Measurements from ENCODE around the gene NAV3.

The NAV3 gene

DNA sequence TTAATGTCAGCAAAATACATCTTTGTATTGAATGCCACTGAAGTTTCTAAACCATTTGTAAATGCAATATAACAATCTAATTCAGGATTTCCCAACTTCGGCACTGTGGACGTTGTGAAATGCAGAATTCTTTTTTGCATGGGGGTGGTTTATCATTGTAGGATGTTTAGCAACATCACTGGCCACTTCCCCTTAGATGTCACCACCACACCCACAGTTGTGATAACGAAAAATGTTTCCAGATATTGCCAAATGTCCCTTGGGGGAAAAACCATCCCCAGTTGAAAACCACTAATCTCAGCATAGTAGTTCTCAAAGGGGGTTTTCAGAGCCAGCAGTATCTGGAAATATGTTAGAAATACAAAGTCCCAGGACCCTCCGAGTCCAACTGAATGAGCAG is 203.3 kb downstream of the NAV3 start:
- Histone ChIP-seq H3K4me3 (no peak overlapping the region; a peak in 1 of 20 replicates), H3K9ac (peak overlapping the region in 6 of 11 experiments; percentile 27 to 59 (median 46); a peak in 9 of 22 replicates), H4K20me1 (no peaks in the 10 kb centered on the region), H3K36me3 (no peaks in the 10 kb centered on the region), H3K4me2 (peak overlapping the region in 10 of 11 experiments; percentile 3 to 42 (median 26); a peak in 11 of 22 replicates), H3K27ac (peak overlapping the region; percentile 60 to 83 (median 76); a peak in 21 of 22 replicates), H3K4me1 (peaks cover 0 to 20% (median 10%) of the 10 kb centered on the region in 10 experiments; a peak in 15 of 20 replicates), H3K27me3 (no peaks in the 10 kb centered on the region), H3K9me3 (replicated peaks in 1 of 11) (peaks cover 0 to 45% (median 29%) of the 10 kb centered on the region in 11 experiments; a peak in 17 of 22 replicates)
- peak in 9 of 11 experiments; percentile 50 to 97 (median 88); a peak in 18 of 22 replicates for TF ChIP-seq Cebpa-rat (IDR thresholded peaks at IDR 0.05)

DNA sequence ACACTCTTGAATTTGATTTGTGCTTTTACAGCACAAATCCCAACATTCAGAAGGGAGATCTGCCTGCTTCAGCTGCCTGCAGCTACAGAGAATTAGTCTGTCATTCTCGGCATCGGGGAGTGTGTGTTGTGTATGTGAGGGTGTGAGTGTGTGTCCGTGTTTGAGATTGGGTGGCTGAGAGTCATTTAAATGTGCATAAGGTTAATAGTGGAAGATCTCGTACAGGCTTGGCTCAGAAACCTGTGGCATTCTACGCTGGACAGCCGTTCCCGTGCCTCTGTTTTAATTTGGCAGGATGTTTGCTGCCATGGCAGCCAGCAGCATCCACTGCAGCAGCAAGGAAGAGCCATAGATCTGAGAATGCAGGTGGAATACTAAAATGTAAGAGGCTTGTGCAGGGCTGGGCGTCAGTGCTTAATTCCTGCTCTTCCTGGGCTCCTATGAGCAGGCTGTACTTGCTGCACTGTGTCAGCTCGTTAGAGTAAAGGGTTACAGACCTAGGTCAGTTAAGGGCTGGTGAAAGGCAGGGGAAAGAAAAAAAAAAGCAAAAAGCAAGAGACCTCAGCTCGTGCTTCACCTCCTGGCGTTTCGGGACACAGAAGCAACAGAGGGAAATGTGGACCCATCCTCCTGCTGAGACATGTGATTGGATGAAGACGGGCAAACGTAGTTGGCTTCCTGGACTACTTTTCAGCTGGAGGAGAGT is 205.4 kb downstream of the NAV3 start:
- Histone ChIP-seq H3K36me3 (no peaks in the 10 kb centered on the region), H3K4me1 (peaks cover 0 to 20% (median 10%) of the 10 kb centered on the region in 10 experiments; a peak in 15 of 20 replicates), H3K27ac (peak overlapping the region in 9 of 11 experiments; percentile 10 to 83 (median 72); a peak in 11 of 22 replicates), H4K20me1 (no peaks in the 10 kb centered on the region), H3K9me3 (replicated peaks in 1 of 11) (peaks cover 0 to 45% (median 29%) of the 10 kb centered on the region in 11 experiments; a peak in 17 of 22 replicates), H3K4me3 (no peak overlapping the region), H3K27me3 (no peaks in the 10 kb centered on the region), H3K9ac (no peak overlapping the region), H3K4me2 (0 out of 22 replicates have a peak overlapping the region, but pooled peaks of 1 of the 11 experiments have one; percentile 3)
- no peak for TF ChIP-seq Cebpa-rat (IDR thresholded peaks at IDR 0.05)

DNA sequence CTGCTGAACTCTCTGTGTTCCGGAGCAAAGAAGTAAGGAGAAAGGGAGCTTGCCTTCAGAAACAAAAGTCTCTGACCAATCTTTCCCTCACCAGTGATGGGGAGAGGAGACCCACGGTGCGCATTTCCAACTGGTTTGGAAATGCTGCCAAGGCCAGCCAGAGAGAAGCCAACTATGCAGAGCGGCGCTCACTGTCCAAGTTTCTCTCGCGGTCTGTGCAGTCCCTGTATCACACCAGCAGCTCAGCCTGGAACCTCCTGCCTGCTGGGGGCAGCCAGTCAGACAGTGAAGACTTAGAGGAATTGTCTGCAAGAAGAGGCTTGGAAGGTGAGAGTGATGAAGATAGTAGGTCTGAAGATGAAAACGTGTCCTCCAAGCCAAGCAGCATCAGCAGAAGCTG is 206.2 kb downstream of the NAV3 start:
- Histone ChIP-seq H4K20me1 (no peaks in the 10 kb centered on the region), H3K27ac (peak overlapping the region in 7 of 11 experiments; percentile 9 to 83 (median 22); a peak in 8 of 22 replicates)

GRCh38 chr12:78037707-78038106 is 207.0 kb downstream of the NAV3 start:
- H4K20me1 ChIP-seq = no peaks in the 10 kb centered on the region
- no peak overlapping the region for H3K27ac ChIP-seq
- no peaks in the 10 kb centered on the region for H3K27me3 ChIP-seq
- peaks cover 0 to 45% (median 29%) of the 10 kb centered on the region in 11 experiments; a peak in 17 of 22 replicates for H3K9me3 ChIP-seq (replicated peaks in 1 of 11)
- H3K9ac ChIP-seq = no peak overlapping the region
- peaks cover 0 to 20% (median 10%) of the 10 kb centered on the region in 10 experiments; a peak in 15 of 20 replicates for H3K4me1 ChIP-seq
- H3K4me2 ChIP-seq = no peak overlapping the region
- no peaks in the 10 kb centered on the region for H3K36me3 ChIP-seq
- H3K4me3 ChIP-seq = no peak overlapping the region
- TF ChIP-seq Cebpa-rat (IDR thresholded peaks at IDR 0.05) = no peak

More for the DNA sequence above, 206.2 kb downstream of the NAV3 start:
- Histone ChIP-seq H3K4me2 (no peak overlapping the region), H3K4me1 (peaks cover 0 to 20% (median 10%) of the 10 kb centered on the region in 10 experiments; a peak in 15 of 20 replicates), H3K9ac (no peak overlapping the region), H3K4me3 (no peak overlapping the region), H3K27me3 (no peaks in the 10 kb centered on the region), H3K9me3 (replicated peaks in 1 of 11) (peaks cover 0 to 45% (median 29%) of the 10 kb centered on the region in 11 experiments; a peak in 17 of 22 replicates), H3K36me3 (no peaks in the 10 kb centered on the region)
- no peak for TF ChIP-seq Cebpa-rat (IDR thresholded peaks at IDR 0.05)

- H3K4me2 ChIP-seq = no peak overlapping the region
- H4K20me1 ChIP-seq = no peaks in the 10 kb centered on the region
- H3K36me3 ChIP-seq = no peaks in the 10 kb centered on the region
- no peak overlapping the region for H3K27ac ChIP-seq
- H3K4me3 ChIP-seq = no peak overlapping the region
- no peak for TF ChIP-seq Cebpa-rat (IDR thresholded peaks at IDR 0.05)
- H3K27me3 ChIP-seq = no peaks in the 10 kb centered on the region
- peaks cover 0 to 15% (median 9%) of the 10 kb centered on the region in 10 experiments; a peak in 15 of 20 replicates for H3K4me1 ChIP-seq
- H3K9ac ChIP-seq = no peak overlapping the region
- peaks cover 0 to 36% (median 24%) of the 10 kb centered on the region in 11 experiments; a peak in 17 of 22 replicates for H3K9me3 ChIP-seq (replicated peaks in 1 of 11)
These were observed 207.8 kb downstream of the NAV3 start for GRCh38 chr12:78038541-78038940.

DNA sequence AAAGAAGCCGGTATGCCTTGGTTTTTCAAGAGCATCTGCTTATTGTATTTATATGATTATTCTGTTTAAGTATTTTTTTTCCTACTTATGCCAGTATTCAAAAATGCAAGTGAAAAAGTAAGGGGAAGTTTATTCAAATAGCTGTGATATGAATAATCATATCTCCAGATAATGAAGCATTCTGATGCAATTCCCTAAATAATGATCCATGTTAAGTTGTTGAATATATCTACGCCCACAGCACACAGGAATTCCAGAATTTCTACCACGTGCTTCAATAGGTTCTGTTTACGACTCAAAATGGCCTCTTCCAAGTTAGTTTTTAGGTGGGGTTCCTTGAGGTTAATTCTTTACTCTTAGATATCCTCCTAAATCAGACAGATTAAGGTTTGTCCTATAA is 208.3 kb downstream of the NAV3 start:
- no peak overlapping the region for H3K9ac ChIP-seq
- no peak for TF ChIP-seq Cebpa-rat (IDR thresholded peaks at IDR 0.05)
- no peak overlapping the region for H3K27ac ChIP-seq
- H4K20me1 ChIP-seq = no peaks in the 10 kb centered on the region
- no peaks in the 10 kb centered on the region for H3K36me3 ChIP-seq
- no peaks in the 10 kb centered on the region for H3K27me3 ChIP-seq
- peaks cover 0 to 11% (median 5%) of the 10 kb centered on the region in 10 experiments; a peak in 13 of 20 replicates for H3K4me1 ChIP-seq
- H3K4me2 ChIP-seq = no peak overlapping the region
- no peak overlapping the region for H3K4me3 ChIP-seq
- peaks cover 0 to 32% (median 20%) of the 10 kb centered on the region in 11 experiments; a peak in 17 of 22 replicates for H3K9me3 ChIP-seq (replicated peaks in 1 of 11)

- Histone ChIP-seq H3K27ac (no peak overlapping the region), H3K9me3 (replicated peaks in 1 of 11) (peaks cover 0 to 21% (median 9%) of the 10 kb centered on the region in 11 experiments; a peak in 11 of 22 replicates), H3K9ac (no peak overlapping the region), H3K4me1 (peaks cover 0 to 5% (median 0%) of the 10 kb centered on the region in 10 experiments; a peak in 1 of 20 replicates), H4K20me1 (no peaks in the 10 kb centered on the region), H3K27me3 (no peaks in the 10 kb centered on the region), H3K4me2 (no peak overlapping the region), H3K36me3 (no peaks in the 10 kb centered on the region), H3K4me3 (no peak overlapping the region)
- no peak for TF ChIP-seq Cebpa-rat (IDR thresholded peaks at IDR 0.05)
These were observed 209.4 kb downstream of the NAV3 start for GRCh38 chr12:78040111-78040510.

DNA sequence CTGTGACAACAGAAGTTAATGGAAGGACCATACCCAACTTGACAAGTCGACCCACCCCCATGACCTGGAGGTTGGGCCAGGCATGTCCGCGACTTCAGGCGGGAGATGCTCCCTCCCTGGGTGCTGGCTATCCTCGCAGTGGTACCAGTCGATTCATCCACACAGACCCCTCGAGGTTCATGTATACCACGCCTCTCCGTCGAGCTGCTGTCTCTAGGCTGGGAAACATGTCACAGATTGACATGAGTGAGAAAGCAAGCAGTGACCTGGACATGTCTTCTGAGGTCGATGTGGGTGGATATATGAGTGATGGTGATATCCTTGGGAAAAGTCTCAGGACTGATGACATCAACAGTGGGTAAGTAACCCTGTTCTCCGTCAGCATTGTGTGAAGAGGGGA is 220.1 kb downstream of the NAV3 start:
- Histone ChIP-seq H3K36me3 (no peaks in the 10 kb centered on the region), H3K27ac (no peak overlapping the region)

GRCh38 chr12:78055545-78055944 is 224.9 kb downstream of the NAV3 start:
- Histone ChIP-seq H3K27ac (no peak overlapping the region), H3K4me3 (no peak overlapping the region), H4K20me1 (no peaks in the 10 kb centered on the region), H3K27me3 (no peaks in the 10 kb centered on the region), H3K4me2 (peak overlapping the region in 1 of 11 experiments; percentile 23; a peak in 1 of 22 replicates), H3K36me3 (no peaks in the 10 kb centered on the region), H3K4me1 (peaks cover 0 to 16% (median 0%) of the 10 kb centered on the region in 10 experiments; a peak in 4 of 20 replicates), H3K9ac (no peak overlapping the region), H3K9me3 (replicated peaks in 1 of 11) (no peaks in the 10 kb centered on the region)
- no peak for TF ChIP-seq Cebpa-rat (IDR thresholded peaks at IDR 0.05)

More for the DNA sequence above, 220.1 kb downstream of the NAV3 start:
- TF ChIP-seq Cebpa-rat (IDR thresholded peaks at IDR 0.05) = no peak
- Histone ChIP-seq H3K4me1 (peaks cover 0 to 14% (median 0%) of the 10 kb centered on the region in 10 experiments; a peak in 4 of 20 replicates), H3K9ac (no peak overlapping the region), H3K4me3 (no peak overlapping the region), H3K4me2 (no peak overlapping the region), H3K9me3 (replicated peaks in 1 of 11) (peaks cover 0 to 25% (median 5%) of the 10 kb centered on the region in 11 experiments; a peak in 10 of 22 replicates), H3K27me3 (no peaks in the 10 kb centered on the region), H4K20me1 (no peaks in the 10 kb centered on the region)

Data from BLaER1 treated with 17β-estradiol and CSF1 and Interleukin-3, amounts not matched to agents 10 nM and 100 nM (cell line).